ENCODE data around the gene EFCAB9.

EFCAB9 gene

DNA sequence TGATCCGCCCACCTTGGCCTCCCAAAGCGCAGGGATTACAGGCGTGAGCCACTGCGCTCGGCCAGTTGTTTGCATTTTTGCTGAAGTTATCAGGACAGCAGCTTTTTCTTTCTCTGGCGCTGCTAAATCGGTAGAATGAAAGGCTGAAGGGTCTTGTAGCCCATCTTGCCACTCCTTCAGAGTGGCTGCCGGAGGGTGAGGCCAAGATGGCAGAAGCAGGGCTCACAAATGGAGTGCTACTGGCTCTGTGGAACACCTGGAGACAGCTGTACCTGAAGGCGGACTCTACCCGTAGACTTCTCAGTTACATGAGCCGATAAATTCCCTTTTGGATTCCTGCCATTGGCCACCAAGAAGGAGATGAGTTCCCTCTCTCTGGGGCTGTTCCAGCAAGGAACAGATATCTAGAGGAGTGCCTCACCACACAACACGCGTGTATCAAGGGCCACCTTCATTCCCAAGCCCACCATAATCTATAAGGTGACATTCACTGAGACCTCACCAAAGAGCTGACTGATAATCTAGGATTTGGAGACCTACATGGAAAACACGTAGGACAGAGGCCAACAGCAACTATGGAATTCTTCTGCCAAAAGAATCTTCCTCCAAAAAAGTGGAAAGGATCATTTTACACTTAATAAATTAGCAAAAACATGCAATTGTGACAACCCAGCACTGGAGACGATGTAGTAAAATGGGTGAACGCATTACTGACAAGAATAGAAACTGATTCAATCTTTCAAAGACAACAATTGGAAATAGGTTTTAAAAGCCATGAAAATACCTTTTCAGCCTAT is 27.7 kb upstream of the EFCAB9 start:
- DNase-seq: no peak

GRCh38 chr5:172167895-172168294 is 26.1 kb upstream of the EFCAB9 start:
- DNase-seq: no peak

- DNase-seq: no peak
Measured at GRCh38 chr5:172168311-172168710, 25.7 kb upstream of the EFCAB9 start.

DNA sequence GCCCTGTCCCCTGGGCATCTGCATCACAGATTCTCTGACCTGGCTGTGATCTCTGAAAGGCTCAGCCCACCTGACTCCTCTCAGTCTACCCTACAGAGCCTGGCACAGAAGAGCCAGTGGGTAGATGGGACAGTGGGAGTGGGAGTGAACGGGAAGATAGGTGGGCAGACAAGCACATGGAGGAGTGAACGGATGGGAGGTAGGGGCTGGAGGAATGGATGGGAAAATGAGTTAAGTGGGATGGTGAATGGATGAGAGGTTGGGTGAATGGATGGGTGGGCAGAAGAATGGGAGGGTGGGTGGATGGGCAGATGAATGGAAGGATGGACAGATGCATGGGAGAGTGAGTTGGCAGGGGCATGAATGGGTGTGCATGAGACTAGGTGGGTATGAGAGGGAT is 24.8 kb upstream of the EFCAB9 start:
- no peak for DNase-seq

DNA sequence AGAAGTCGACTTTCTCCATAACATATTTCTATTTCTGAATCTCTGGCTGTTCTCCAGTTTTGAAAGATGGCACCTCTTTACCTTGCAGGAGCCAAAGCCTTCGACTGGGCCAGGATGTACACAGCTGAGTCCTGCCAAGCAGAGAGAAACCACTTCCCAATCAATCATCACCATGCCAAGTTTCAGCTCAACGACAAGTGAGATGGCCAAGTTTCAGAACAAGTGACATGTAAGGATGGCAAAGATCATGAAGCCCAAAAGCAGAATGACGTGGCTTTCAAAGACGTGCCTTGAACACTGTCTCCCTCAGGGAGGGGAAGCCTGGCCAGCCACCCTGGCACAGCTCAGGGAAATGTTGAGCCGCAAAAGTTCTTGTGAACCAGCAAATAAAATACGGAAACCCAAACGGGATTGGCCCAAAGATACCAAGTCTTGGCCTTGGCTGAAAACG is 23.7 kb upstream of the EFCAB9 start:
- DNase-seq: no peak

GRCh38 chr5:172171118-172171517 is 22.9 kb upstream of the EFCAB9 start:
- no peak for DNase-seq

DNA sequence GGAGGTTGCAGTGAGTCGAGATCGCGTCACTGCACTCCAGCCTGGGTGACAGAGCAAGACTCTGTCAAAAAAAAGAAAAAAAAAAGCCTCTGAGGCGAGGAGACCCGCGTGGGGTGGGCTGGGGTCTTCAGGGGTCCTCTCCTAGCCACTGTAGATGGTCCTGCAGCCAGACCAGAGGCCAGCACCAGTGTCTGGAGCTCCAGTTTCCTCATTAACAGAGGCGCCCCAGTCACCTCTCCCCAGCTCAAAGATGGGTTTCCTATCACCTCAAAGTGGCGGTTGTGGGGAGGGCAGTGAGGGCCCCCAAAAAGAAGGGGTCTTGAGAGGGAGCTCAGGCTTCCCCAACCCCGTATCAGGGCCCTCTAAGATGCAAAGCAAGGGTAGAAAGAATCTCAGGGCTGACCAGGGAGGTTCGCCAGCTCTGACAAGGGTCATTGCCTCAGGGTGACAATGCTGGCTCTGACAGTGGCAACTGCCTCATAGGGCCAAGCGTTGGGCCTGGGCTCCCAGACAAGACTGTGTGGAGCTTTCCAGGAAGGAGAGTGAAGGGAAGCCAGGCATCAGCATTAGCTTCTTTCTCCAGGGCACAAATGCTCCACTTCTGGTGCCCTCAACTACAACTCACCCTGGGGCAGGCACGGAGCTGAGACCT is 20.9 kb upstream of the EFCAB9 start:
- DNase-seq: no peak

DNA sequence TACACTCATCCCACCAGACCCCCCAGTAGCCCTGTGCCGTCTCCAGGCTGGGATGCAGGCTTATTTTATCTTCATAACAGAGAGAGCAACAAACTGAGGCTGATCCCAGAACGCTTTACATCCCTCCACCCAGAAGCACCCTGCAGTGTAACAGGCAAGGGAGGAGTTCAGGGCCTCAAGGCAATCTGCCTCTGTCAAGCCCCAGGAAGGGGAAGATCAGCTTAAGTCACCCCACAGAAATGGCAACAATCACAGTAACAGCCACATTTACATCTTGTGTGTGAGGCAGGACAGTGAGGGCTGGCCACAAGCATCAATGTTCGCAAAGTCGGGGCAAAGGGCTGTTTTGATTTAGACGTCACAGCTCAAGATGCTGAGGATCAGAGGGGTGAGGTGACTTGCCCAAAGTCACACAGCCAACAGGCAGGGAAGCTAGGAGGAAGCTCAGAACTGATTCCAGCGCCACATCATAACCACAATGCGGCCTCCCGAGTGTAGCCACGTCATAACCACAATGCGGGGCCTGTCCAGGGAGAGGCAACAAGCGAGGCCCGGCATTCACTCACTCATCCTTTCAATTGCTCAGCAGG is 20.3 kb upstream of the EFCAB9 start:
- peak; percentile 90 for DNase-seq

DNA sequence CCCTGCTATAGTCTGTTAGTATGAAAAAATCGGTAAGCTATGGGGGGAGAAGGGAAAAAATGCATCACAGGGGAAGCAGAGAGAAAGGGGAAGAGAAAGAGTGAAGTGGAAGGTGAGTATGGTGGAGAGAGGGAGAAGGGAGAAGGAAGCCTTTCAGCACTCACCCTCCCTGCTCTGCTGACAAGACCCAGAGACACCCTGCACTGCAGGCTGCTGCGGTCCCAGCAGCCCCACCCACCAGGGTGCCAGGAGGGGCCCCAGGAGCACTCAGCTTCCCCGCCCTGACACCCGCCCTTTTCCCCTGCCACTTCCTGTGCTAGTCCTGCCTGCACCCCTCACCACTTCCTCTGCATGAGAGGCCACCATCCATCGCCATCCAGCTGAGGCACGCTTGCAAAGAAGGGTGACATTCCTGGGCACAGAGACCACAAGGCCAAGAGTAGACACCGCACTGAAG is 18.7 kb upstream of the EFCAB9 start:
- peak; percentile 95 for DNase-seq

GRCh38 chr5:172177176-172177575 is 16.8 kb upstream of the EFCAB9 start:
- DNase-seq: no peak

DNA sequence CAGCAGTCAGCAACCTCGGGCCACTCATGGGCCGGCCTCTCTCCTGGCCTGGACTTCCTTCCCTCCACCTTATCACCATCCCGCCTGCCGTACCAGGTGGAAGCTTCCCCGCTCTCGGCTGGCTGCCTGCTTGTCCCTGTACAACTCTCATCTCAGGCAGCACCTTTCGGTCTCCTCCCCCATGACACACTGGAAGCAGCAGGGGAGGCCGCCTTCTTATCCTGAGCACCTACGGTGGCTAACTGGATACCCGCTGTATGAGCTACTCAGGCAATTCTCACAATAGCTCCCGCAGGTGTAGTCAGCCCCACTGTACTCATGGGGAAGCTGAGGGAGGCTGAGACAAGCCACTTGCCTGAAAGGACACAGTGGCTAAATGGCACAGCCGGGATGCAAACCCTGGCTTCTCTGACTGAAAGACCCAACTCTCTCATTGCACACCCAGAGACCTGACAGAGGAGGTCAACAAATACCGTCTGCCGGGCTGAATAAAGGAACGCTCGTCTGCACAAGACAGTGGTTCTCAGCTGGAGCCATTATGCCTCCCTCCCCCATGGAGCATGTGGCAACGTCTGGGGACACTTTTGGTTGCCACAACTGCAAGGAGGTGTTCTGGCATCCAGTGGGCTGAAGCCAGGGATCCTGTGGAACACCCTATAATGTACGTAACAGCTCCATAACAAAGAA is 15.5 kb upstream of the EFCAB9 start:
- peak; percentile 73 for DNase-seq

- DNase-seq: peak; percentile 83
Measured at GRCh38 chr5:172178991-172179989, 14.7 kb upstream of the EFCAB9 start.

DNA sequence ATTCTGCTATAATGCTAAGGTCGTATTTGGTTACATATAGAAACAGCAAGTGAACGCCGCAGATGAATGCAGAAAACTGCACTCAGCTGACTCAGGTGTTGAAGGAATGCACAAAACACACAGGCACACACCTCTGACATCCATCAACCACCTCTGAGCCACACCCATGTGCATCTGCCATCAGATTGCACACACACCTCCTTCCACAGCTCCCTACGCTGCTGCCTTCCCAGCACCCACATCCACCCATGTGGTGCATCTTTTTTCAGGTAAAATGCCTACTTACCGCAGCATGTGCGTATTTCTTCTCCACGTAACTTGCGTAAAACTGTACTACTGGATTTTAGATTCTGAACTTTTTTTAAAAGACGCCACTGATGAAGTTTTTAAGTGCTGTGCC is 13.0 kb upstream of the EFCAB9 start:
- no peak for DNase-seq

DNA sequence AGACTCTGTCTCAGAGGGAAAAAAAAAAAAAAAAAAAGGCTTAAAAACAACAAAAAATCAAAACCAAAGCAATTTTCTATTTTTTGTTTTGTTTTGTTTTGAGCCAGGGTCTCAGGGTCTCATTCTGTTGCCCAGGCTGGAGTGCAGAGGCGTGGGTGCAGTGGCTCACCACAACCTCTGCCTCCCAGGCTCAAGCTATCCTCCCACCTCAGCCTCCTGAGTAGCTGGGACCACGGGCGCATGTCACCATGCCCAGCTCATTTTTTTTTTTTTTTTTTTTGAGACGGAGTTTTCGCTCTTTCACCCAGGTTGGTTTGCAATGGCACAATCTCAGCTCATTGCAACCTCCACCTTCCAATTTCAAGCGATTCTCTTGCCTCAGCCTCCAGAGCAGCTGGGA is 11.7 kb upstream of the EFCAB9 start:
- peak; percentile 57 for DNase-seq

DNA sequence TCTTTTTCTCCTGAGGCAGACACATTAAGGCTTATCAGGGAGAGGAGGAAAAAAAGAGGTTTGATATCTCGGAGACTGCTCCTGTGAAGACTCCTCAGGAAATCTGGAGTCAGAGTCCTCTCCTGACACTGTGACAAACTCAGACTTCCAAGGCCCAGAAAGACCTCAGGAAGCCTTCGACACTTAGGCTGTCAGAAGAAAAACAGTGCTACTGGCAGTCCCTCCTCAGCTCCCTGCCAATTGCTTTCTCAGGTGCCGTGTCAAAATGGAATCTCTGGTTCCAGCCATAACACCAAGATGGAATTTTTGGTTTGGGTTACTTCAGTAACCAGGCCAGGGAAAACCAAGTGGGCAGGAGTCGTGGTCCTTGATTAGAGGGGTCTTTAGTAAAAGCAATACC is 10.1 kb upstream of the EFCAB9 start:
- DNase-seq: peak; percentile 58

- peak; percentile 64 for DNase-seq
Measured at GRCh38 chr5:172185096-172185461, 8.9 kb upstream of the EFCAB9 start.

GRCh38 chr5:172186114-172186695 is 7.8 kb upstream of the EFCAB9 start:
- peak; percentile 64 for DNase-seq

DNA sequence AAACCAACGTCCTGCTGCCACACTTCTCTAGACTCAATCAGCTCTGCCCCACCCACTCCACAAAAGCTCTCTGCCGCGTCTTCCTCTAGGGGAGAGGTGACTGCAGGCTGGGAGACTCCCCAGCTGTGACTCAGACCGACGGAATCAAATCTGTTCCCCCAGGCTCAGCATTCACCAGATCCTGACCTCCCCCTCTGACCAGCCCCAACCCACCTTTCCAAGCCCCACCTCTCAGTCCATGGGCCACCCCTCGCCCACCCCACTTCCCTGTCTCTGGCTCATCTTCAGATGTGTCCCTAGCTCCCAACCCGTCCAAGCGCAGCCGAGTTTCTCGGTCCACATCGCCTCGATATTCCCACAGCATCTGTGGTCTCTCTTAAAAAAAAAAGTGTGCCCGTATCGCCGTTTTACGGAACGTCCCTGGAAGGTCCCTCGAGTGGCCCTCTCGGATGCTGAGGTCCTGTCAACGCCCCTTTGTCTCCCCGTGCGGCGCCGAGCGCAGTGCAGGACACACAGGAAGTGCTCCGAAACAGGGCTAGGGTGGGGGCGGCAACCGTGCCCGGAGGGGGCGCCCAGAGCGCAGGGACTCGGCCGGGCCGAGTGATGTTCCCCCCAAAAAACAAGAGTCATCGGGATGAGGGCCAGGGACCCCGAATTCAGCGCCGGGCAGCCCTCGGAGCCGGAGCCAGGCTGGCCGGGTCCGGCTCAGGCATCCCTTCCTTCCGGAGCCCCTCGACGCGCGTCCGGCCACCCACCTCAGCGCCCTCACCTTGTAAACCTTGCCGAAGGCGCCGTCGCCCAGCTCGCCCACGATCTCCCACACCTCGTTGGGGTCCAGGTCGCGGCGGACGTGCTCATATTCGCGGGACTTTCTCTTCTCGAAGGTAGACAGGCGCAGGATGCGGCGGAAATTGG is 6.6 kb upstream of the EFCAB9 start:
- peak; percentile 90 for DNase-seq

DNA sequence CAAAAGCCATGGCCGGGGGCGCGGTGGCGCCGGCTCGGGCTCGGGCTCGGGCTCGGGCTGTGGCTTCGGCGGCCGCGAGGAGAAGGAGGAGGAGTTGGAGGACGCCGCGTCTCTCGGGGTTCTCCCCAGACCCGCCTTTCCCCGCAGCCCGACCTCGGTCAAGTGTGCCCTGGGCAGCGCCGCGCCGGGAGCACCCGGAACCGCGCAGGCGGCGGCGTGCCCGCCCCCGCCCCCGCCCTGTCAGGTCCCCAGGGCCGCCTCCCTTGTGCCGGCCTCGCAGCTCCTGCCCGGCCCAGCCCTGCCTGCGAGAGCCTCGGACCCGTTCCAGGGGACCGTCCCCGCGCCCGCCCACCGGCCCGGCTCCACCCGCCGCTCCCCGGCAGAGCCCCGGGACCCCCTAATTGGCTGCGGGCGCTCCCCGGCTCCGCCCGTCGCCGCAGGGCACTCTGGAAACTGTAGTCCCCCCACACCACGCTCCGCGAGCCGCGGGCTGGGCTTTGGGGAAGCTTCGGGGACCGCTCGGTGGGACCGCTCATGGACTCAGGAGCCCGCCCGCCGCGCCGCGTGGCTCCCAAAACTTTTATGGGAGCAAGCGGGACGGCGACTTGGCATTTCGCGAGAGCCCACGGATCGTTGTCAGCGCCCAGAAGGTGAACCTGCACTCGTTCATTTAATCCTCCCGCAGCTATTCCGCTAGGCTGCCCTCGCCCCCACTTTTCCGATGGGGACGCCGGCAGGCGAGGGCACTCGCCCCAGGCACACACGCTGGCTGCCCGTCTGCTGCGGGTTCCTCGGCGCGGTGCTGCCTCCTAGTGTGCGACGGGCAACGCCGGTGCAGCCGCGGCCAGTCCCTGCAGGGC is 5.7 kb upstream of the EFCAB9 start, which contains the start of gene STK10:
Gene STK10 (minus strand): TSS at position 192 of the 860 bp plus-strand sequence. CDS start 182 bp downstream, at position 10.
- DNase-seq: peak; percentile 96
